GM15510 (cell line): ENCODE data around the gene PCDHGC4.

Experiments used
- POLR2A ChIP-seq: IDR thresholded peaks from 3 replicates; pipeline ENCODE4 v1.6.1; 2011; ENCODE audit warnings: borderline replicate concordance; ENCODE audit not compliant: insufficient read length; ENCODE audit errors: extremely low read depth

The PCDHGC4 gene

GRCh38 chr5:141484641-141485311 is at the start of gene PCDHGC4:
TSS of gene PCDHGC4 (plus strand) at chr5:141485030. CDS start at chr5:141485174, 144 bp downstream.
- no peak for TF ChIP-seq POLR2A

DNA sequence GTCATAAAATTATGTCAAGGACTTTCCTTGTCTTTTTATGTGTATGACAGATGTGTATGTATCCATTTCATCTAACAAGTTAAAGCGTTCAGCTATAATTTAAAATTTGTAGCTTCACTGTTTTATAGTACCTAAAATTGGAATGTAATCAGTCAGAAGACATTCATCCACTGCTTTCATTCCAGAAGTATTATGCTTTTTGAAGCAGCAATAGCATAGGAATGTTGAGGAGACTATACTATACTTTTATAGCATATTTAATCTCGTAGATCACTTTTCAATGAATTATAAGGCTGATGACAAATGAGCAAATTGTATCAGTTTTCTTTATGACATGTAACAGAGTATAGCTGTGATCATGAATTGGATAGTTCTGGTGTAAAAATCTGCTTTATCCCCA is 47.6 kb upstream of the PCDHGC4 start:
- TF ChIP-seq POLR2A = no peak

DNA sequence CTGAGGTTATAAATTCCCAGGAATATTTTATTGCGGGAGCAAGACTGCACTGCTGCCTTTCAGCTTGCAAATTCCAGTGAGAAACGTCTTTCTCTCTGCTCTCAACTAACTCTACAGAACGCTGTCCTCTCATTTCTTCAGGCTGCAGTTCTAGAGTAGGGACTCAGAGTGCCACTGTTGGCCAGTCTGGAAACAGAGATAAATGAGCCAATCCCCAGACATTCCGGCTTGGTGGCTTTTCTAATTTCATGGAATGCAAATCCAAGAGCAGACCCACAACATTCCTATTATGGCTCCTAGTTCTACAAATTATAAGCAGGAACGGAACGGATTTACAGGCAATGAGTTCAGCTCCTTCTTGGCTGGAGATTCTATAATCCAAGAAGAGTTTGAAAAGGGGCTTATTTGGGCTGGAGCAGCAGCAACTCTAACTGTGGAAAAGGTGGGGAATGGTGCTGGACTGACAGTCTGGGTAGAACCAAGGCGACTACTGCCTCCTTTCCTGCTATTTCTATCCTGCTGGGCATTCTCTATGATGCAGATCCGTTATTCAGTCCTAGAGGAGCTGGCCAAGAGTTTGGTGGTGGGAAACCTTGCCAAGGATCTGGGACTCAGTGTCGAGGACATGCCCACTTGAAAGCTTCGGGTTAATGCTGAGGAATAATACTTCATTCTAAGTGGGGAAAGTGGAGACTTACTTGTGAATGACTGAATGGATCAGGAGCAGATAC is 45.3 kb upstream of the PCDHGC4 start:
- TF ChIP-seq POLR2A = no peak

DNA sequence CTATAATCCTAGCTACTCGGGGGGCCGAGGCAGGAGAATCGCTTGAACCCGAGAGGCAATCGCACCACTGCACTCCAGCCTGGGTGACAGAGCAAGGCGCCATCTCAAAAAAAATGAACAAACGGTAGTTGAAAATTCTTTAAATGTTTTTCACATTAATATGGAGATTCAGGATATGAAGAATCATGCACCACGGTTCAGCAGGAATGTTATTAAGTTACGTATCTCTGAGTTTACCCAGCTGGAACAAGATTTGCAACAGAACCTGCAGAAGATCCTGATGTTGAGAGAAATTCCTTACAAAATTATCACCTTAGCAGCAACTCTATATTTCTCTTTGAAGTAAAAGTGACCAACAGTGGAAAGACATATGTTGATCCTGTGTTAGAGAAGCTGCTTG is 44.5 kb upstream of the PCDHGC4 start:
- TF ChIP-seq POLR2A = no peak

DNA sequence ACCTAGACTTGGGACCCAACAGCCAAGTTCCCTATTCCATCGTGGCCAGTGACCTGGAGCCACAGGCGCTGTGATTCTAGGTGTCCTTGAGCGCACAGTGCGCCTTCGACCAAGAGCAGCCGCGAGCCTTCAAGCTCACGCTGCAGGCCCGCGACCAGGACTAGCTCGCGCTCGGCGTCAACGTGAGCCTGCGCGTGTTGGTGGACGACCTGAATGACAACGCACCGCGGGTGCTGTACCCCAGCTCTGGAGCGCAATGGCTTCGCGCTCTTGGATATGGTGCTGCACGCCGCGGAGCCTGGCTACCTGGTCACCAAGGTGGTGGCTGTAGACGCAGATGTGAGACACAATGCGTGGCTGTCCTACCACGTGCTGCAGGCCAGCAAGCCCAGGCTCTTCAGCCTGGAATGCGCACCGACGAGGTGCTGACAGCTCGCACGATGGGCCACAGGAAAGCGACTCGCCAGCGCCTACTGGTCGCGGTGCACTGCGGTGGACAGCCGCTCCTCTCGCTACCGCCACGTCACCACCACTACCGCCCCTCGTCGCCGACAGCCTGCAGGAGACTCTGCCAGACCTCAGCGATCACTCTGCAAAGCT is 43.2 kb upstream of the PCDHGC4 start:
- no peak for TF ChIP-seq POLR2A

- TF ChIP-seq POLR2A = no peak
Measured at GRCh38 chr5:141465351-141465750, 19.5 kb upstream of the PCDHGC4 start.

GRCh38 chr5:141475625-141476131 is 9.2 kb upstream of the PCDHGC4 start, which contains the start of gene PCDHGC3:
TSS of gene PCDHGC3 (plus strand) at chr5:141475966. CDS start at chr5:141476117, 151 bp downstream.
- peak; percentile 36 for TF ChIP-seq POLR2A

GRCh38 chr5:141476132-141476911 is 8.5 kb upstream of the PCDHGC4 start:
- no peak for TF ChIP-seq POLR2A

DNA sequence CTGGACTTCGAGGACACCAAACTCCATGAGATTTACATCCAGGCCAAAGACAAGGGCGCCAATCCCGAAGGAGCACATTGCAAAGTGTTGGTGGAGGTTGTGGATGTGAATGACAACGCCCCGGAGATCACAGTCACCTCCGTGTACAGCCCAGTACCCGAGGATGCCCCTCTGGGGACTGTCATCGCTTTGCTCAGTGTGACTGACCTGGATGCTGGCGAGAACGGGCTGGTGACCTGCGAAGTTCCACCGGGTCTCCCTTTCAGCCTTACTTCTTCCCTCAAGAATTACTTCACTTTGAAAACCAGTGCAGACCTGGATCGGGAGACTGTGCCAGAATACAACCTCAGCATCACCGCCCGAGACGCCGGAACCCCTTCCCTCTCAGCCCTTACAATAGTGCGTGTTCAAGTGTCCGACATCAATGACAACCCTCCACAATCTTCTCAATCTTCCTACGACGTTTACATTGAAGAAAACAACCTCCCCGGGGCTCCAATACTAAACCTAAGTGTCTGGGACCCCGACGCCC is 7.7 kb upstream of the PCDHGC4 start:
- TF ChIP-seq POLR2A = no peak

DNA sequence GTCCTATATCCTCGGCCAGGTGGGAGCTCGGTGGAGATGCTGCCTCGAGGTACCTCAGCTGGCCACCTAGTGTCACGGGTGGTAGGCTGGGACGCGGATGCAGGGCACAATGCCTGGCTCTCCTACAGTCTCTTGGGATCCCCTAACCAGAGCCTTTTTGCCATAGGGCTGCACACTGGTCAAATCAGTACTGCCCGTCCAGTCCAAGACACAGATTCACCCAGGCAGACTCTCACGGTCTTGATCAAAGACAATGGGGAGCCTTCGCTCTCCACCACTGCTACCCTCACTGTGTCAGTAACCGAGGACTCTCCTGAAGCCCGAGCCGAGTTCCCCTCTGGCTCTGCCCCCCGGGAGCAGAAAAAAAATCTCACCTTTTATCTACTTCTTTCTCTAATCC is 7.0 kb upstream of the PCDHGC4 start:
- TF ChIP-seq POLR2A = no peak

DNA sequence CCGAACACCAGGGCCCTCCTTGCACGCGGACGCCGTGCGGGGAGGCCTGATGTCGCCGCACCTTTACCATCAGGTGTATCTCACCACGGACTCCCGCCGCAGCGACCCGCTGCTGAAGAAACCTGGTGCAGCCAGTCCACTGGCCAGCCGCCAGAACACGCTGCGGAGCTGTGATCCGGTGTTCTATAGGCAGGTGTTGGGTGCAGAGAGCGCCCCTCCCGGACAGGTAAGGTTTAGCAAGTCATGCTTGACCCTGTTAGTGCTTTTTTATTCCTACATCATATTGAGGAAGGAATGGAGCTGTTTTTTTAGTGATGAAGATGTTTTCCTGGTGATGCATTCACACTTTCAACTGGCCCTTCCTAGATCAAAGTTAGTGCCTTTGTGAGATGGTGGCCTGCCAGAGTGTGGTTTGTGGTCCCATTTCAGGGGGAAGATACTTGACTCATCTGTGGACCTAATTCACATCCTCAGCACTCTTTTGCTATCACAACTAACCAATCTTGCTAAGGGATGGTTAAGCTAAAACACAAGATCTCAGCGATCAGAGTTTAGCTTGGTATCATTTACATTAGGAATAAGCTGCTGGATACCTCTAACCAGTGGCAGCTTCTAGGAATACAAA is 6.4 kb upstream of the PCDHGC4 start:
- TF ChIP-seq POLR2A = no peak

GRCh38 chr5:141479776-141480175 is 5.1 kb upstream of the PCDHGC4 start:
- no peak for TF ChIP-seq POLR2A

DNA sequence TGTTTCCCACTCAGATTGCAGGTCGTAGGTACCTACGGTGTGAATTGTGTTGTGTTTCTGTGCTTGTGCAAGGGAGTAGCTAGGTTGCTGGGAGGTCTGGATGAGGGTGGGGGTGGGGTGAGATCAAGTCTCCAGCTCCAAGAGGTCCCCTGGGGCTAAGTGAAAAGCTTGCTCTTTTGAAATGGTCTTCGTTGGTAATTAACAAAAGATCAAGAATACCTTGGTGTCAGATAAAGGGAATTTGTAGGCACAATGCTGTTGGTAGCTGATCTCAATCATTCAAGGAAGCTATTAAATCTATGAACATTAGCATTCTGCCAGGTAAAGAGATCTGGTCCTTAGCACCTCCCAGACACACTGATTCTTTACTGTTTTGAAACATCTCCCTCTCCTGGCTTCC is 928 bp upstream of the PCDHGC4 start:
- no peak for TF ChIP-seq POLR2A

- TF ChIP-seq POLR2A = no peak
Measured at GRCh38 chr5:141484310-141484640, 555 bp upstream of the PCDHGC4 start.

- no peak for TF ChIP-seq POLR2A
Measured at GRCh38 chr5:141485321-141486055, 658 bp downstream of the PCDHGC4 start.
